WTC11 (cell line): Measurements from ENCODE around the gene IL36G.

ENCODE experiments used
- FOXK1 ChIP-seq: sonication (generic); formaldehyde crosslinking; IDR thresholded peaks from 2 replicates; pipeline ENCODE4 v1.8.0; 2022; ENCODE audit warnings: mild to moderate bottlenecking, moderate library complexity, missing genetic modification reagents
- TF ChIP-seq, protein P1 (sequence below): fragments of 200-600 bp; IDR thresholded peaks from 2 replicates; pipeline ENCODE4 v1.8.0; 2022; ENCODE audit warnings: antibody characterized with exemption
- TF ChIP-seq, protein P2 (sequence below): sonication (generic); formaldehyde crosslinking; IDR thresholded peaks from 2 replicates; pipeline ENCODE4 v1.8.0; 2022; ENCODE audit warnings: missing genetic modification reagents

DNA sequence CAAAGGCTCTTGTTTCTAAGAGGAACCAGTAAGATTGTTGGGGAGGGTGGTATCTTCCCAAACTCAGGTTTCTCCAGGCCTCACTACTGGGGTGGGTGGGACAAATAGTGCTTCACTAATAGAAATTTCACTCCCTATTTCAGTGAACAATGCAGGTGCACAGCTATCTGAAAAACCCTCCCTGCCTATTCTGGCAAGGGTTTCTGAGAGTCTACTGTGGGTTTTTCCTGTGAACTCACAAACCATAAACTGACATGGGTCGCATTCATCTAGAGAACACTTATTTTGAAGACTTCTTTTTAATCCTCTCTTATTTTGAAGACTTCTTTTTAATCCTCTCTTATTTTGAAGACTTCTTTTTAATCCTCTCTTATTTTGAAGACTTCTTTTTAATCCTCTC lies 31.8 kb downstream of the IL36G start:
- TF ChIP-seq, protein P1, sequence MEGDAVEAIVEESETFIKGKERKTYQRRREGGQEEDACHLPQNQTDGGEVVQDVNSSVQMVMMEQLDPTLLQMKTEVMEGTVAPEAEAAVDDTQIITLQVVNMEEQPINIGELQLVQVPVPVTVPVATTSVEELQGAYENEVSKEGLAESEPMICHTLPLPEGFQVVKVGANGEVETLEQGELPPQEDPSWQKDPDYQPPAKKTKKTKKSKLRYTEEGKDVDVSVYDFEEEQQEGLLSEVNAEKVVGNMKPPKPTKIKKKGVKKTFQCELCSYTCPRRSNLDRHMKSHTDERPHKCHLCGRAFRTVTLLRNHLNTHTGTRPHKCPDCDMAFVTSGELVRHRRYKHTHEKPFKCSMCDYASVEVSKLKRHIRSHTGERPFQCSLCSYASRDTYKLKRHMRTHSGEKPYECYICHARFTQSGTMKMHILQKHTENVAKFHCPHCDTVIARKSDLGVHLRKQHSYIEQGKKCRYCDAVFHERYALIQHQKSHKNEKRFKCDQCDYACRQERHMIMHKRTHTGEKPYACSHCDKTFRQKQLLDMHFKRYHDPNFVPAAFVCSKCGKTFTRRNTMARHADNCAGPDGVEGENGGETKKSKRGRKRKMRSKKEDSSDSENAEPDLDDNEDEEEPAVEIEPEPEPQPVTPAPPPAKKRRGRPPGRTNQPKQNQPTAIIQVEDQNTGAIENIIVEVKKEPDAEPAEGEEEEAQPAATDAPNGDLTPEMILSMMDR, result no peak
- no peak for TF ChIP-seq FOXK1 (CRISPR knock-in tag)
- TF ChIP-seq, protein P2, sequence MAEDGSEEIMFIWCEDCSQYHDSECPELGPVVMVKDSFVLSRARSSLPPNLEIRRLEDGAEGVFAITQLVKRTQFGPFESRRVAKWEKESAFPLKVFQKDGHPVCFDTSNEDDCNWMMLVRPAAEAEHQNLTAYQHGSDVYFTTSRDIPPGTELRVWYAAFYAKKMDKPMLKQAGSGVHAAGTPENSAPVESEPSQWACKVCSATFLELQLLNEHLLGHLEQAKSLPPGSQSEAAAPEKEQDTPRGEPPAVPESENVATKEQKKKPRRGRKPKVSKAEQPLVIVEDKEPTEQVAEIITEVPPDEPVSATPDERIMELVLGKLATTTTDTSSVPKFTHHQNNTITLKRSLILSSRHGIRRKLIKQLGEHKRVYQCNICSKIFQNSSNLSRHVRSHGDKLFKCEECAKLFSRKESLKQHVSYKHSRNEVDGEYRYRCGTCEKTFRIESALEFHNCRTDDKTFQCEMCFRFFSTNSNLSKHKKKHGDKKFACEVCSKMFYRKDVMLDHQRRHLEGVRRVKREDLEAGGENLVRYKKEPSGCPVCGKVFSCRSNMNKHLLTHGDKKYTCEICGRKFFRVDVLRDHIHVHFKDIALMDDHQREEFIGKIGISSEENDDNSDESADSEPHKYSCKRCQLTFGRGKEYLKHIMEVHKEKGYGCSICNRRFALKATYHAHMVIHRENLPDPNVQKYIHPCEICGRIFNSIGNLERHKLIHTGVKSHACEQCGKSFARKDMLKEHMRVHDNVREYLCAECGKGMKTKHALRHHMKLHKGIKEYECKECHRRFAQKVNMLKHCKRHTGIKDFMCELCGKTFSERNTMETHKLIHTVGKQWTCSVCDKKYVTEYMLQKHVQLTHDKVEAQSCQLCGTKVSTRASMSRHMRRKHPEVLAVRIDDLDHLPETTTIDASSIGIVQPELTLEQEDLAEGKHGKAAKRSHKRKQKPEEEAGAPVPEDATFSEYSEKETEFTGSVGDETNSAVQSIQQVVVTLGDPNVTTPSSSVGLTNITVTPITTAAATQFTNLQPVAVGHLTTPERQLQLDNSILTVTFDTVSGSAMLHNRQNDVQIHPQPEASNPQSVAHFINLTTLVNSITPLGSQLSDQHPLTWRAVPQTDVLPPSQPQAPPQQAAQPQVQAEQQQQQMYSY (CRISPR knock-in tag), result no peak
